Gastroesophageal sphincter (tissue), 3 donors: Measurements from ENCODE around the gene HLA-B.

ENCODE experiments used
- CTCF ChIP-seq, 4 experiments: fragments of 200-600 bp in 2 of 4; fragments of 450-650 bp in 2 of 4; sonication (generic) in 1 of 4; IDR thresholded peaks; one replicate each; pipeline ENCODE4 v1.5.1; 2017 to 2019; ENCODE audit warnings: antibody characterized with exemption in 4 of 4, mild to moderate bottlenecking in 2 of 4, moderate library complexity in 2 of 4
- POLR2A ChIP-seq, 2 donors: fragments of 450-650 bp; IDR thresholded peaks; one replicate each; pipeline ENCODE4 v1.6.1; 2017; ENCODE audit warnings: antibody characterized with exemption in 2 of 2, mild to moderate bottlenecking in 2 of 2, moderate library complexity in 1 of 2

GRCh38 chr6:31358302-31358701, 1.3 kb upstream of the HLA-B start:
- TF ChIP-seq CTCF (IDR thresholded peaks at IDR 0.05), result no peak
- TF ChIP-seq POLR2A (IDR thresholded peaks at IDR 0.05), result no peak
